ENCODE data around the gene GAGE10.
"Not testable (repeated sequence)": the region's sequence is repeated elsewhere in the genome, so short reads cannot be mapped to it uniquely, and the experiment has no call there.

DNA sequence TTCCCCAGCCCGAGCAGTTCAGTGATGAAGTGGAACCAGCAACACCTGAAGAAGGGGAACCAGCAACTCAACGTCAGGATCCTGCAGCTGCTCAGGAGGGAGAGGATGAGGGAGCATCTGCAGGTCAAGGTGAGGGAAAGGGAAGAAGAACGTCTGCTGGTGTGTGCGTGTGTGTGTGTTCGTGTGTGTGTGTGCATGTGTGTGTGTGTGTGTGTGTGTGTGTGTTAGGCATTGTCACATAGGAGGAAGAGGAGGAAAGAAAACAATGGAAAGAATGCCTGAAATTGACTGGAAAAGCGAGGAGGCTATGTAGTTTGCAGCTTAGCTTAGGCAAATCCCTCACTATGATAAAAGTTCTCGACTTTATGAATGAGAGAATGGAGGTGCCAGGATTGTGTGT lies 20.3 kb downstream of the GAGE10 start:
- TF ChIP-seq POLR2A (IDR thresholded peaks at IDR 0.05): not testable (repeated sequence)
- TF ChIP-seq, protein P1, sequence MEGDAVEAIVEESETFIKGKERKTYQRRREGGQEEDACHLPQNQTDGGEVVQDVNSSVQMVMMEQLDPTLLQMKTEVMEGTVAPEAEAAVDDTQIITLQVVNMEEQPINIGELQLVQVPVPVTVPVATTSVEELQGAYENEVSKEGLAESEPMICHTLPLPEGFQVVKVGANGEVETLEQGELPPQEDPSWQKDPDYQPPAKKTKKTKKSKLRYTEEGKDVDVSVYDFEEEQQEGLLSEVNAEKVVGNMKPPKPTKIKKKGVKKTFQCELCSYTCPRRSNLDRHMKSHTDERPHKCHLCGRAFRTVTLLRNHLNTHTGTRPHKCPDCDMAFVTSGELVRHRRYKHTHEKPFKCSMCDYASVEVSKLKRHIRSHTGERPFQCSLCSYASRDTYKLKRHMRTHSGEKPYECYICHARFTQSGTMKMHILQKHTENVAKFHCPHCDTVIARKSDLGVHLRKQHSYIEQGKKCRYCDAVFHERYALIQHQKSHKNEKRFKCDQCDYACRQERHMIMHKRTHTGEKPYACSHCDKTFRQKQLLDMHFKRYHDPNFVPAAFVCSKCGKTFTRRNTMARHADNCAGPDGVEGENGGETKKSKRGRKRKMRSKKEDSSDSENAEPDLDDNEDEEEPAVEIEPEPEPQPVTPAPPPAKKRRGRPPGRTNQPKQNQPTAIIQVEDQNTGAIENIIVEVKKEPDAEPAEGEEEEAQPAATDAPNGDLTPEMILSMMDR (IDR thresholded peaks at IDR 0.05): not testable (repeated sequence)

Measured in uterus (tissue), 2 donors.